ENCODE data around the gene MARK3.
"Not testable (repeated sequence)": the region's sequence is repeated elsewhere in the genome, so short reads cannot be mapped to it uniquely, and the experiment has no call there.

The MARK3 gene

DNA sequence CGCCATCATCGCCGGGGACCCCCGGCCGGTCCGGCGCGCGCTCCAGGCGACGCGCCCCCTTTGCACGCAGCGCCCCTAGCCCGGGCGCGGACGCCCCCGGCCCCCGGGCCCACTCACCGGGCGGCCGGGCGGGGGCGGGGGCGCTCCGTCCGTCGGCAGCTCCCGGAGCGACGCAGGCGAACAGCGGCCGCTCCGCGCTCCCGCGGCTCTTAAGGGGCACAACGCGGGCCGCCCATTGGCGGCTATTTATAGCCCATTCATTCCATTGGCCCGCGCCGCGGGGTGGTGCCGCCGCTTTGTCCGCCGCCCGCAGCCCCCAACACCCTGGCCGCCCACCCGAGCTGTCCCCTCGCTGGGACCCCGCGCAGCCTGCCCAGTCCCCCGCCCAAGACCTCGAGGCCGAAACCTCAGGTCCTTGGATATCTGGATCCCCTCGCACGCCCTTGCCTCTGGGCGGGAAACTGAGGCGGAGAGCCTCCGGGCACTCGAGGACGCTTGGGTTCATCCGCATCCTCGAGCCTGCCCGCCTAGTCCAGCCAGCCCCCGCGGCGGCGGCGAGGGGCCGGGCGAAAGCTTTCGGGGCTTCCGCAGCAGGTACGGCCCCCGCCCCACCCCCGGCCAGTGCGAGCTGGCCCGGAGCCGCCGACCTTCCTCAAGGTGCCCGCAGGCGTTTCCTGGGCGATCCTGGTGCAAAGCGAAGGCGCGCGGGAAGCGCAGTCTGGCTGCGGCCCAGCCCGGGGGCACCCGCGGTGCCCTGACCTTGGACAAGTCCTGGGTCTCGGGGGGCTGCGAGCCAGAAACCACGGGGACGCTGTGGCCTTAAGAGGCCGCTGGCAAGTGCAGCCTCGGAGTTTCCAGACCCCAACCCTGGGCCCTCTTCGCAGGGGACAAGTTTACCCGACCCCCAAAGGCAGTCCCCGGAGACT, 137.7 kb downstream of the MARK3 start, which contains the start of gene CKB:
Gene CKB, minus strand, starts transcription at position 182 of the 926 bp plus-strand sequence. CDS start 337 bp downstream, outside the sequence.
- H3K4me3 ChIP-seq (ENCODE audit: low read depth, low read length), result peak within 1 kb of the TSS; percentile 44
- TF ChIP-seq, protein P1, sequence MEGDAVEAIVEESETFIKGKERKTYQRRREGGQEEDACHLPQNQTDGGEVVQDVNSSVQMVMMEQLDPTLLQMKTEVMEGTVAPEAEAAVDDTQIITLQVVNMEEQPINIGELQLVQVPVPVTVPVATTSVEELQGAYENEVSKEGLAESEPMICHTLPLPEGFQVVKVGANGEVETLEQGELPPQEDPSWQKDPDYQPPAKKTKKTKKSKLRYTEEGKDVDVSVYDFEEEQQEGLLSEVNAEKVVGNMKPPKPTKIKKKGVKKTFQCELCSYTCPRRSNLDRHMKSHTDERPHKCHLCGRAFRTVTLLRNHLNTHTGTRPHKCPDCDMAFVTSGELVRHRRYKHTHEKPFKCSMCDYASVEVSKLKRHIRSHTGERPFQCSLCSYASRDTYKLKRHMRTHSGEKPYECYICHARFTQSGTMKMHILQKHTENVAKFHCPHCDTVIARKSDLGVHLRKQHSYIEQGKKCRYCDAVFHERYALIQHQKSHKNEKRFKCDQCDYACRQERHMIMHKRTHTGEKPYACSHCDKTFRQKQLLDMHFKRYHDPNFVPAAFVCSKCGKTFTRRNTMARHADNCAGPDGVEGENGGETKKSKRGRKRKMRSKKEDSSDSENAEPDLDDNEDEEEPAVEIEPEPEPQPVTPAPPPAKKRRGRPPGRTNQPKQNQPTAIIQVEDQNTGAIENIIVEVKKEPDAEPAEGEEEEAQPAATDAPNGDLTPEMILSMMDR (conservative IDR thresholded peaks at IDR 0.05; ENCODE audit: low read depth, low read length), result no peak
- peak; percentile 63 for DNase-seq (ENCODE audit: low read depth)

DNA sequence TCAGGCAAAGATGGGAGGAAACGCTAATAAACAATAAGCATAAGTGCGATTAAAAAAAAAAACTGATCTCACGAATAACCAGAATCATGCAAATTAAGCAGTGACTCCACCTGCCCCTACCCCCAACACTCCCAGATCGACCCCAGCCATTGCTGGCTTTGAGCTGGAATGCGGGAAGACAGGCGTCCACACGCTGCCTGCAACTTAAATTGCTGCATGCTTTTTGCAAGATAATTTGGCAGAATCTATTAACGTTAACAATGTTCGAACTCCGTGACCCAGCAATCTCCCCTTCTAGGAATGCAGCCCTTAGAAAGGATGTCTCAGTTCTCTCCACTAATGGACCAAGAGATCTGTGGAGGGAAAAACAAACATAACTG, 138.3 kb downstream of the MARK3 start:
- DNase-seq (ENCODE audit: low read depth), result no peak
- no peak overlapping the region for H3K4me3 ChIP-seq (ENCODE audit: low read depth, low read length)
- TF ChIP-seq, protein P1 (conservative IDR thresholded peaks at IDR 0.05; ENCODE audit: low read depth, low read length), result no peak

DNA sequence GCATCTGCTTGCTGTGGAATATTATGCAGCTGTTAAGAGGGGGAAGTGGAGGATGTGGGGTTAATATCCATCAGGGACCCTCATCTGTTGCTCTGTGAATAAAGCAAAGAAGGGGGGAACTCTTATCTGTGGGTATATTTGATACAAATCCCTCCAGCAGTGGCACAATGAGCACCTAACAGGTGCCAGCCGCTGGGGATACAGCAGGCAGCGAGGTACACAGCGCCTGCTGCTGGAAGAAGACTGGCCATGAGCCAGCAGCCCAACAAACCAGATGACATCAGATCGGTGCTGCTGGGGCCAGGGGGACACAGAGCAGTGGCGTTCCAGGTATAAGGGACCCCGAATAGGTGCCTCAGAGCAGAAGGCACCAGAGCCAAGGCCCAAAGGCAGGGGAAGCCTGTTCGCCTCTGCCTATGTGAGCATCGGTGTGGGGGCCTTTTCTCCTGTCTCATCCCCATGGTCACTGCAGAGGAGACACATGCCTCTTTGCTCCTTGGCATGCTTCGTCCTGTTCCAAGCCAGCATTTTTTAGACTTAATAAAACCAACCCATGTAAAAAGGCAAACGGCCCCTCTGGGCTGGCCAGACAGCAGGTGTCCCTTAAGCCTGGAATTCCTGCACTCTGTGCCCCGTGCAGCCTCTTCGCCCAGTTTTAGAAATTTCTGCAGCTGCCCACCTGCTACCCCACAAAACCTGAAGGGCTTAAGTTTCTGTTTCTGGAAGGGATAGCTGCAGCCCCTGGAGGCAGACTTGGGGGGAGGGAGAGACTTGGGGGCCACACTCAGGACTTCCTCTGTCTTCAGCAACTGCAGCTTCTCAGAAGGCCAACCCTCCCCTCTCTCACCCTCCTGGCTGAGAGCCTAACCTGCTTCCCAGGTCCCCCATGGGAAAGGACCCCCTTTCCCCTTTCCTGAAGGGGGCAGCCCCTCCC, 139.1 kb downstream of the MARK3 start:
- no peak overlapping the region for H3K4me3 ChIP-seq (ENCODE audit: low read depth, low read length)
- TF ChIP-seq, protein P1 (conservative IDR thresholded peaks at IDR 0.05; ENCODE audit: low read depth, low read length), result no peak
- no peak for DNase-seq (ENCODE audit: low read depth)

DNA sequence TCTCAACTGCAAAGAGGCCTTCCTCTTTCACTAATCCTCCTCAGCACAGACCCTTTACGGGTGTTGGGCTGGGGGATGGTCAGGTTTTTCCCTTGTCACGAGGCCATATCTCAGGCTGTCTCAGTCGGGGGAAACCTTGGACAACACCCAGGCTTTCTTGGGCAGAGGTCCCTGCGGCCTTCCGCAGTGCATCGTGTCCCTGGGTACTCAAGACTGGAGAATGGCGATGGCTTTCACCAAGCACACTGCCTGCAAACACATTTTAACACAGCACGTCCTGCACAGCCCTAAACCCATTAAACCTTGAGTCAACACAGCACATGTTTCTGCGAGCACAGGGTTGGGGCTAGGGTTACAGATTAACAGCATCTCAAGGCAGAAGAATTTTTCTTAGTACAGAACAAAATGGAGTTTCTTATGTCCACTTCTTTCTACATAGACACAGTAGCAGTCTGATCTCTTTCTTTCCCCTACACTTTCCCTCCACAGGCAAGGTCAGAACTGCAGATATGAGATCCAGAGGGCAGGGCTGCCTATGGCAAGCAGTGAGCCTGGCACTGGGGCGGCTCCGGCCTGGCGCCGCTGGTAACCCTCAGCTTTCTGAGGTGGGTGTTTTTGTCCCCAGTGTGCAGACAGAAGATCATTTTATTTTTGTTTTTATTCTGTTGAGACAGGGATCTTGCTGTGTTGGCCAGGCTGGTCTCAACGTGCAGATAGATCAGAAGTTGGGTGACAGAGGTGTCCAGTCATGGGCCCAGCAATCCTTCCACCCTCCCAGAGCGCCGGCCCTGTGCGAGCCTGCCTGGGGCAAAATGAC, 140.4 kb downstream of the MARK3 start:
- H3K4me3 ChIP-seq (ENCODE audit: low read depth, low read length), result not testable (repeated sequence)

DNA sequence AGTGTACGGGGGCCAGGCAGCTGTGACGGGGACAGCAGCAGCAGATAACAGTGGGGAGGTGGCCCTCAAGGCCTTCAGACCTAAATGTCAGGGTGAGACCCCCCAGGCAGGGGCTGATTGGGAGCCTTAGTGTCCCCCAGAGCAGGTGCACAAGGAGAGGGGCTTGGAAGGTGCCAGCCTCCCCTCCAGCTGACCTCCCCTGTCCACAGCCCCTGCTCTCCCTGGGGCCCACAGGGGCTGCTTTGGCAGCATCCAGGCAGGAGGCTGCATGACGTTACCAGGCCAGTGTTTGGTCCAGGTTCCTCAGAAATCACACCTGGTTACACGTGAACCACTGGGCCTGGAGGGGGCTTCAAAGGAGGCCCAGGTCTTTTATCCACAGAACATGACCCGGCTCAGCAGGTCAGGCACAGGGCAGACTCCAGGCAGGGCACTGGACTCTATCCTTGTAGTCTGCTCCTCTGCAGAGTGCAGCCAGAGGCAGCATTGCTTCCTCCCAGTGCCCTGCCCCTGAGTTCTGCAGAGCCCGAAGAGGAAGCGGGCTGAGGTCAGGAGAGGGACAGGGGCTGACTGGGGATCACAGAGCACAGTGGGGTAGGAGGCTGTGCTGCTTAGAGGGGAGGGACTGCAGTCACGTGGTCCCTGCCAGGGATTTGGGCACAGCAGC, 141.2 kb downstream of the MARK3 start:
- TF ChIP-seq, protein P1 (conservative IDR thresholded peaks at IDR 0.05; ENCODE audit: low read depth, low read length), result no peak
- no peak overlapping the region for H3K4me3 ChIP-seq (ENCODE audit: low read depth, low read length)
- no peak for DNase-seq (ENCODE audit: low read depth)

More for the DNA sequence above, 140.4 kb downstream of the MARK3 start:
- not testable (repeated sequence) for DNase-seq (ENCODE audit: low read depth)

DNA sequence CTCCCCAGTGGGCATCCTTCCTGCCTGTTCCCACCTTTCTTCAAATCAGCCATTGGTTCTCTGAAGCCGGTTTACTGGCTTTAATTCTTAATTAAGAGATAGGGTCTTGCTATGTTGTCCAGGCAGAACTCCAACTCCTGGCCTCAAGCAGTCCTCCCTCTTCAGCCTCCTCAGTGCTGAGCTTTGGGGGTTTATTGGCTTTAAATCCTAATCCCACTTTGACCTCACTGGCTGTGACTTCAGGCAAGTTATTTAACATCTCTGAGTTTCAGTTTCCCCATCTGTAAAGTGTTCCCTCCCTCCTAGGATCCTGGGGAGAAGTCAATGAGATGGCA, 141.7 kb downstream of the MARK3 start:
- no peak overlapping the region for H3K4me3 ChIP-seq (ENCODE audit: low read depth, low read length)
- DNase-seq (ENCODE audit: low read depth), result no peak
- TF ChIP-seq, protein P1 (conservative IDR thresholded peaks at IDR 0.05; ENCODE audit: low read depth, low read length), result no peak

All from choroid plexus epithelial cell (primary cell).